Activated CD4-positive, alpha-beta T cell treated with anti-CD3 and anti-CD28 coated beads, Interleukin-10, Interleukin-2, amounts not matched to agents 100 ng/mL and 50 ng/mL, durations not matched to agents 16 hours and 8 hours (primary cell): ENCODE results near the gene NCK2.

Source experiments
- DNase-seq: peaks from one replicate; pipeline ENCODE4 v3.0.0-alpha.2; 2020

Gene NCK2

GRCh38 chr2:105744909-105745853 lies at the start of gene NCK2:
Gene NCK2 (plus strand): TSS chr2:105744912. CDS start chr2:105855064, 110,152 bp downstream.
- no peak for DNase-seq

- no peak for DNase-seq
Observed at GRCh38 chr2:105697781-105698449, 46.8 kb upstream of the NCK2 start.

- DNase-seq: no peak
Observed at GRCh38 chr2:105698820-105699219, 45.9 kb upstream of the NCK2 start.

GRCh38 chr2:105701042-105701441 lies 43.7 kb upstream of the NCK2 start:
- no peak for DNase-seq

GRCh38 chr2:105708697-105709096 lies 36.0 kb upstream of the NCK2 start:
- no peak for DNase-seq

GRCh38 chr2:105711394-105711793 lies 33.3 kb upstream of the NCK2 start:
- DNase-seq: no peak

- DNase-seq: no peak
Observed at GRCh38 chr2:105712166-105712915, 32.4 kb upstream of the NCK2 start.

GRCh38 chr2:105712981-105713596 lies 31.6 kb upstream of the NCK2 start:
- no peak for DNase-seq

GRCh38 chr2:105714141-105714540 lies 30.6 kb upstream of the NCK2 start:
- DNase-seq: no peak

- no peak for DNase-seq
Observed at GRCh38 chr2:105718846-105719481, 25.7 kb upstream of the NCK2 start.

- DNase-seq: peak; percentile 34
Observed at GRCh38 chr2:105721991-105722511, 22.7 kb upstream of the NCK2 start.

GRCh38 chr2:105722726-105723297 lies 21.9 kb upstream of the NCK2 start:
- DNase-seq: no peak

GRCh38 chr2:105723431-105723830 lies 21.3 kb upstream of the NCK2 start:
- no peak for DNase-seq

GRCh38 chr2:105725388-105725787 lies 19.3 kb upstream of the NCK2 start:
- DNase-seq: no peak

GRCh38 chr2:105730170-105730569 lies 14.5 kb upstream of the NCK2 start:
- no peak for DNase-seq

GRCh38 chr2:105731511-105731910 lies 13.2 kb upstream of the NCK2 start:
- DNase-seq: no peak

- no peak for DNase-seq
Observed at GRCh38 chr2:105732101-105732500, 12.6 kb upstream of the NCK2 start.

GRCh38 chr2:105732955-105733607 lies 11.6 kb upstream of the NCK2 start:
- no peak for DNase-seq

- no peak for DNase-seq
Observed at GRCh38 chr2:105733875-105734274, 10.8 kb upstream of the NCK2 start.

- DNase-seq: no peak
Observed at GRCh38 chr2:105734762-105735538, 9.8 kb upstream of the NCK2 start.
